ENCODE results near the gene TMEM63A. TPM values are rescaled to one million over a fixed set of nuclear protein-coding genes. Genes with fewer than 3 reads are reported as not detected.

The TMEM63A gene
- polyA plus RNA-seq, 1 donor (not counting 4 experiments of a cell fraction or from before 2014, with no cell fraction given) = 16.5 TPM

- TF ChIP-seq EZH2 (IDR thresholded peaks at IDR 0.05; ENCODE audit: low read length) (no peak), CTCF (optimal IDR thresholded peaks at IDR 0.05 in 1 of 3, IDR thresholded peaks at IDR 0.05 in 1 of 3, conservative IDR thresholded peaks at IDR 0.05 in 1 of 3; ENCODE audit: extremely low read depth in 1 of 3, insufficient read depth in 2 of 3, low read length in 3 of 3) (no peak)
- Histone ChIP-seq H2AFZ (ENCODE audit: control insufficient read depth, low read length) (no peak overlapping the region), H3K9me1 (ENCODE audit: control insufficient read depth, extremely low read depth, insufficient read depth, low read length) (peaks cover under 1% of the 10 kb centered on the region), H4K20me1 (ENCODE audit: control insufficient read depth, extremely low read depth, insufficient read depth, low read length) (peaks cover 21% of the 10 kb centered on the region), H3K4me3 (ENCODE audit: control insufficient read depth in 2 of 3, extremely low read depth in 1 of 3, insufficient read depth in 2 of 3, low read depth in 1 of 3, low read length in 3 of 3) (no peak overlapping the region), H3K27me3 (ENCODE audit: control insufficient read depth, extremely low read depth, insufficient read depth, low read length) (no peaks in the 10 kb centered on the region), H3K9me3 (ENCODE audit: control insufficient read depth, low read depth, low read length) (no peaks in the 10 kb centered on the region), H3K79me2 (ENCODE audit: control insufficient read depth, insufficient read depth, low read length) (peaks cover 7% of the 10 kb centered on the region), H3K36me3 (ENCODE audit: control insufficient read depth in 2 of 2, extremely low read depth in 1 of 2, insufficient read depth in 2 of 2, low read length in 2 of 2) (peaks cover 3 to 4% of the 10 kb centered on the region in 2 experiments), H3K9ac (ENCODE audit: control insufficient read depth, extremely low read depth, insufficient read depth, low read length) (no peak overlapping the region), H3K27ac (ENCODE audit: control insufficient read depth, insufficient read depth, low read length) (no peak overlapping the region), H3K4me1 (ENCODE audit: control insufficient read depth, extremely low read depth, insufficient read depth, low read length) (peaks cover 25% of the 10 kb centered on the region), H3K4me2 (ENCODE audit: control insufficient read depth, extremely low read depth, insufficient read depth, low read depth, low read length) (peak overlapping the region; percentile 88)
- DNase-seq (ENCODE audit: low read depth, low spot score) = no peak
- FAIRE-seq = peak; percentile 44
- dilution Hi-C loops (cut with MboI; ENCODE audit: extremely low pct_ligation_motif_present, low sequenced_read_pairs) = no loop called here
Measured at GRCh38 chr1:225880636-225881035, 1.5 kb downstream of the TMEM63A start.

- H3K4me1 ChIP-seq (ENCODE audit: control insufficient read depth, extremely low read depth, insufficient read depth, low read length) = peaks cover 29% of the 10 kb centered on the region
- peaks cover 7% of the 10 kb centered on the region for H3K79me2 ChIP-seq (ENCODE audit: control insufficient read depth, insufficient read depth, low read length)
- dilution Hi-C loops (cut with MboI; ENCODE audit: extremely low pct_ligation_motif_present, low sequenced_read_pairs) = no loop called here
- no peaks in the 10 kb centered on the region for H3K27me3 ChIP-seq (ENCODE audit: control insufficient read depth, extremely low read depth, insufficient read depth, low read length)
- no peak overlapping the region for H3K9ac ChIP-seq (ENCODE audit: control insufficient read depth, extremely low read depth, insufficient read depth, low read length)
- H2AFZ ChIP-seq (ENCODE audit: control insufficient read depth, low read length) = no peak overlapping the region
- DNase-seq (ENCODE audit: low read depth, low spot score) = no peak
- TF ChIP-seq EZH2 (IDR thresholded peaks at IDR 0.05; ENCODE audit: low read length) (no peak), CTCF (optimal IDR thresholded peaks at IDR 0.05 in 1 of 3, IDR thresholded peaks at IDR 0.05 in 1 of 3, conservative IDR thresholded peaks at IDR 0.05 in 1 of 3; ENCODE audit: extremely low read depth in 1 of 3, insufficient read depth in 2 of 3, low read length in 3 of 3) (no peak)
- no peaks in the 10 kb centered on the region for H3K9me3 ChIP-seq (ENCODE audit: control insufficient read depth, low read depth, low read length)
- H3K27ac ChIP-seq (ENCODE audit: control insufficient read depth, insufficient read depth, low read length) = no peak overlapping the region
- peak overlapping the region; percentile 10 for H3K4me2 ChIP-seq (ENCODE audit: control insufficient read depth, extremely low read depth, insufficient read depth, low read depth, low read length)
- peaks cover 5% of the 10 kb centered on the region for H3K9me1 ChIP-seq (ENCODE audit: control insufficient read depth, extremely low read depth, insufficient read depth, low read length)
- peaks cover 3 to 4% of the 10 kb centered on the region in 2 experiments for H3K36me3 ChIP-seq (ENCODE audit: control insufficient read depth in 2 of 2, extremely low read depth in 1 of 2, insufficient read depth in 2 of 2, low read length in 2 of 2)
- no peak for FAIRE-seq
- H4K20me1 ChIP-seq (ENCODE audit: control insufficient read depth, extremely low read depth, insufficient read depth, low read length) = peaks cover 22% of the 10 kb centered on the region
- no peak overlapping the region for H3K4me3 ChIP-seq (ENCODE audit: control insufficient read depth in 2 of 3, extremely low read depth in 1 of 3, insufficient read depth in 2 of 3, low read depth in 1 of 3, low read length in 3 of 3)
Measured at GRCh38 chr1:225880222-225880588, 2.0 kb downstream of the TMEM63A start.

Measured in keratinocyte (primary cell).